Measurements from ENCODE around the gene CCDC85C. TPM values are rescaled to one million over a fixed set of nuclear protein-coding genes. Genes with fewer than 3 reads are reported as not detected.
A peak's percentile ranks its signal among the peaks of the same experiment; 100 is the strongest.

Gene CCDC85C
- total RNA-seq, 1 experiment from 2014 or later = 42.3 TPM

GRCh38 chr14:99541677-99542470 lies 62.1 kb downstream of the CCDC85C start:
- Histone ChIP-seq H3K9ac (ENCODE audit: low read length) (0 out of 2 replicates have a peak overlapping the region, but pooled peaks have one; percentile 6), H3K4me2 (ENCODE audit: low read length) (0 out of 2 replicates have a peak overlapping the region, but pooled peaks have one; percentile 17), H2AFZ (ENCODE audit: low read depth, low read length, poor library complexity, severe bottlenecking) (no peak overlapping the region), H3K36me3 (ENCODE audit: control insufficient read depth in 1 of 2, insufficient read depth in 2 of 2, low read length in 2 of 2) (no peaks in the 10 kb centered on the region), H3K4me1 (ENCODE audit: control insufficient read depth in 1 of 2, insufficient read depth in 2 of 2, low read length in 2 of 2) (peaks cover 18 to 33% of the 10 kb centered on the region in 2 experiments), H4K20me1 (ENCODE audit: insufficient read depth) (no peaks in the 10 kb centered on the region), H3K4me3 (replicated peaks in 1 of 2; ENCODE audit: low read depth in 1 of 2, low read length in 2 of 2) (no peak overlapping the region), H3K27me3 (ENCODE audit: insufficient read depth, low read length) (no peaks in the 10 kb centered on the region), H3K27ac (ENCODE audit: low read depth, low read length) (no peak overlapping the region), H3K9me3 (ENCODE audit: control insufficient read depth in 1 of 2, insufficient read depth in 1 of 2, low read depth in 1 of 2, low read length in 2 of 2) (no peaks in the 10 kb centered on the region), H3K79me2 (ENCODE audit: insufficient read depth, low read length) (peaks cover 48% of the 10 kb centered on the region), H3K9me2 (ENCODE audit: insufficient read depth) (no peaks in the 10 kb centered on the region)
- intact Hi-C loops (cut with micrococcal nuclease) = no loop called here
- no peak for ATAC-seq
- no peak for DNase-seq (ENCODE audit: low read depth, low spot score)
- TF ChIP-seq REST (IDR thresholded peaks at IDR 0.05; ENCODE audit: low read depth) (no peak), EZH2 (IDR thresholded peaks at IDR 0.05) (no peak), ATF3 (IDR thresholded peaks at IDR 0.05) (no peak), EGR1 (IDR thresholded peaks at IDR 0.05; ENCODE audit: low read depth) (no peak), CTCF (IDR thresholded peaks at IDR 0.05 in 2 of 3, conservative IDR thresholded peaks at IDR 0.05 in 1 of 3; ENCODE audit: borderline replicate concordance in 1 of 3, insufficient read depth in 1 of 3, low read depth in 2 of 3, low read length in 2 of 3) (no peak), ZFX (IDR thresholded peaks at IDR 0.05) (no peak), FOSL1 (IDR thresholded peaks at IDR 0.05; ENCODE audit: low read depth) (no peak), CEBPB (IDR thresholded peaks at IDR 0.05; ENCODE audit: low read depth) (no peak), ELF1 (IDR thresholded peaks at IDR 0.05; ENCODE audit: borderline replicate concordance, low read depth) (no peak), RAD21 (IDR thresholded peaks at IDR 0.05; ENCODE audit: low read depth) (no peak), SRF (IDR thresholded peaks at IDR 0.05; ENCODE audit: low read depth) (no peak), ZNF274 (IDR thresholded peaks at IDR 0.05; ENCODE audit: low read depth, low read length) (no peak)
- BruUV-seq (replicated peaks) = no TSS peak
- CTCF ChIA-PET = no interaction called here
- RAD21 ChIA-PET (ENCODE audit: low non-redundant PET in 1 of 2, low total read pairs in 2 of 2, uncharacterized antibody in 2 of 2, unreplicated experiment in 2 of 2) = no interaction called here
- POLR2A ChIA-PET = no interaction called here

Data from HCT116 (cell line).